Natural killer cell treated with Interleukin-12 subunit alpha and Interleukin-12 subunit beta and Interleukin-15 and Interleukin-18, amount 100 ng/mL, for 72 hours (primary cell): ENCODE measurements around the gene KLF16. TPM values are rescaled to one million over a fixed set of nuclear protein-coding genes. Genes with fewer than 3 reads are reported as not detected.

ENCODE experiments used
- ATAC-seq, 2 donors: fragments of 150-1000 bp; cut with Tn5 transposase in 1 of 2; sonication (Bioruptor Pico), chemical (Tn5 transposase) in 1 of 2; 2 replicates each; pipeline ENCODE4 v1.10.0; 2021
- DNase-seq: peaks from one replicate; pipeline ENCODE4 v3.0.0; 2022; ENCODE audit warnings: low spot score
- H3K27ac Mint-ChIP-seq, 2 donors: 1 replicate in 1 of 2; 2 replicates in 1 of 2; pipeline ENCODE4 v1.8.0; 2022; ENCODE audit warnings: mixed read lengths in 2 of 2, mild to moderate bottlenecking in 1 of 2, moderate library complexity in 1 of 2
- H3K27me3 Mint-ChIP-seq, 2 donors: 1 replicate in 1 of 2; 2 replicates in 1 of 2; pipeline ENCODE4 v1.8.0; 2022; ENCODE audit warnings: mixed read lengths in 2 of 2
- H3K36me3 Mint-ChIP-seq: one replicate; pipeline ENCODE4 v1.8.0; 2022; ENCODE audit warnings: mixed read lengths
- H3K4me1 Mint-ChIP-seq, 2 donors: 1 replicate in 1 of 2; 2 replicates in 1 of 2; pipeline ENCODE4 v1.8.0; 2022; ENCODE audit warnings: low read depth in 2 of 2, mixed read lengths in 2 of 2, mild to moderate bottlenecking in 1 of 2
- H3K4me3 Mint-ChIP-seq: one replicate; pipeline ENCODE4 v1.8.0; 2022; ENCODE audit warnings: mixed read lengths
- H3K9me3 Mint-ChIP-seq: 2 replicates; pipeline ENCODE4 v1.8.0; 2022; ENCODE audit warnings: mixed read lengths
- total RNA-seq, 2 donors: library from RNA; stranded (reverse); gene quantifications; one replicate each; pipeline ENCODE4 v1.2.3, GENCODE V29; 2022

KLF16 gene
- total RNA-seq, 2 donors from 2014 or later: 18.0 to 49.8 TPM

GRCh38 chr19:1809678-1810077 lies 53.7 kb downstream of the KLF16 start:
- ATAC-seq: no peak
- no peaks in the 10 kb centered on the region for H3K36me3 Mint-ChIP-seq
- no peak for DNase-seq
- H3K4me1 Mint-ChIP-seq: peaks cover 10 to 11% of the 10 kb centered on the region in 2 donors
- no peaks in the 10 kb centered on the region for H3K9me3 Mint-ChIP-seq
- H3K4me3 Mint-ChIP-seq: no peak overlapping the region
- no peaks in the 10 kb centered on the region for H3K27me3 Mint-ChIP-seq
- H3K27ac Mint-ChIP-seq: no peak overlapping the region

- Mint-ChIP-seq H3K36me3 (no peaks in the 10 kb centered on the region), H3K4me1 (peaks cover 10 to 11% of the 10 kb centered on the region in 2 donors), H3K27ac (no peak overlapping the region), H3K4me3 (no peak overlapping the region), H3K9me3 (no peaks in the 10 kb centered on the region), H3K27me3 (no peaks in the 10 kb centered on the region)
- DNase-seq (no peak), ATAC-seq (no peak)
These were observed 55.0 kb downstream of the KLF16 start for GRCh38 chr19:1808395-1808731.

DNA sequence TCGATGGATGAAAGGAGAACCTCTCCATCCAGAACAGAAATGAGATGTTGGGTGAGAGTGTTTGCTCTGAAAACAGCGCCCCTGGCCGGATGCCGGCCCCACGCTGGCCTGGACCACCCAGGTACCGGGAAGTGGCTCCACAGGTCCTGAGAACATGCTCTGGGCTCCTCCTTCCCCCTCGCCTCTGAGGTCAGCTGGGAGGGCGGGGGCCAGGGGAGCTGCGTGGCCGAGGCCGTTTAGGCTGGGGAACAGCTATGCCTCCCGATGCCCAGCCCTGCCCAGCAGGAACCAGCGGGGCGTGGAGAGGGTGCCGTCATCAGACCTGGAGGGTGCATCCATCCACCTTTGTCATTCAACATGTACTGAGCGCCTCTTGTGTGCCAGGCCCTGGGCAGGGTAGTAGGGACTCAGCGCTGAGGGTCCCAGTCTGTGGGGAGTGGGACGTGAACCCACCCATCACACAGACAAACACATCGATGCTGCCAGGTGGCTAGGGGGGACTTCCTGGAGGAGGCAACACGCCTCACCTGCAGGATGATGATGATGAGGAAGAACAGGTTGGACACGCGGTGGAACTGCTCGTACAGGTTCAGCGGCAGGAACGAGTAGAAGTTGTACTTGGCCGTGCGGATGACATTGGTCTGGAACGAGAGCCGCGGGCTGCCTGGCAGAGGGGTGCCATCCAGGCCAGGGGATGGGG lies 55.5 kb downstream of the KLF16 start:
- Mint-ChIP-seq H3K36me3 (no peaks in the 10 kb centered on the region), H3K9me3 (no peaks in the 10 kb centered on the region)

DNA sequence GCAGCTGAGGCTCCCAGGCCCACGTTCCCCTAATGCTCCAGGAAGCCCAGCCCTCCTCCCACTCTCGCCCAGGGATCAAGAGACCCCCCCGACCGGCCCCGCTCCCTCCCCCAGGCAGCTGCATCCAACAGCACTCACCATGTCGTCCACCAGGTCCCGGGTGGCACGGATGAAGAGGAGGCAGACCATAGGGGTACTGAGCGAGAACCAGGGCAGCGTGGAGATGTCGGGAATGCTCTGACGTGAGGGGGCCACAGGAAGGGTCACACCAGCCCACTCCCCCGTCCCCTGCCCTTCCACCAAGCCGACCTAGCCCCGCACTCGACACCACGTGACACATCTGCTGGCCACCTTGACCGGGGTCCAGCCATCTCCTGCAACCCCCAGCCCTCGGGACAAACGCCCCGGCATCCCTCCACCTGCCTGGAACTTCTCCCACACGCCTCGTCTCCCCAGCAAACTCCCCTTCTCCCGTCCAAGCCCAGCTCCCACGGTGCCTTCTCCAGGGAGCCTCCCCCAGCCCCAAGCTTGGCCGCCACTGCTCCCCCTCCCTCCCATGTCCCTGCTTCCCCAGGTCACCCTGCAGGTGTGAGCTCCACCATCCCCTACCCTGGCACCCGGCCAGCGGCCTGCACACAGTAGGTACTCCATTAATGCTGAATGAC lies 56.2 kb downstream of the KLF16 start:
- H3K36me3 Mint-ChIP-seq: no peaks in the 10 kb centered on the region
- H3K27me3 Mint-ChIP-seq: no peaks in the 10 kb centered on the region
- DNase-seq: no peak
- no peak overlapping the region for H3K4me3 Mint-ChIP-seq
- peaks cover 0 to 2% of the 10 kb centered on the region in 2 donors for H3K4me1 Mint-ChIP-seq
- no peaks in the 10 kb centered on the region for H3K9me3 Mint-ChIP-seq
- ATAC-seq: no peak
- H3K27ac Mint-ChIP-seq: no peak overlapping the region

More for the DNA sequence above, 55.5 kb downstream of the KLF16 start:
- ATAC-seq (no peak), DNase-seq (no peak)
- Mint-ChIP-seq H3K4me3 (no peak overlapping the region), H3K4me1 (peaks cover 6 to 8% of the 10 kb centered on the region in 2 donors), H3K27ac (no peak overlapping the region), H3K27me3 (no peaks in the 10 kb centered on the region)

DNA sequence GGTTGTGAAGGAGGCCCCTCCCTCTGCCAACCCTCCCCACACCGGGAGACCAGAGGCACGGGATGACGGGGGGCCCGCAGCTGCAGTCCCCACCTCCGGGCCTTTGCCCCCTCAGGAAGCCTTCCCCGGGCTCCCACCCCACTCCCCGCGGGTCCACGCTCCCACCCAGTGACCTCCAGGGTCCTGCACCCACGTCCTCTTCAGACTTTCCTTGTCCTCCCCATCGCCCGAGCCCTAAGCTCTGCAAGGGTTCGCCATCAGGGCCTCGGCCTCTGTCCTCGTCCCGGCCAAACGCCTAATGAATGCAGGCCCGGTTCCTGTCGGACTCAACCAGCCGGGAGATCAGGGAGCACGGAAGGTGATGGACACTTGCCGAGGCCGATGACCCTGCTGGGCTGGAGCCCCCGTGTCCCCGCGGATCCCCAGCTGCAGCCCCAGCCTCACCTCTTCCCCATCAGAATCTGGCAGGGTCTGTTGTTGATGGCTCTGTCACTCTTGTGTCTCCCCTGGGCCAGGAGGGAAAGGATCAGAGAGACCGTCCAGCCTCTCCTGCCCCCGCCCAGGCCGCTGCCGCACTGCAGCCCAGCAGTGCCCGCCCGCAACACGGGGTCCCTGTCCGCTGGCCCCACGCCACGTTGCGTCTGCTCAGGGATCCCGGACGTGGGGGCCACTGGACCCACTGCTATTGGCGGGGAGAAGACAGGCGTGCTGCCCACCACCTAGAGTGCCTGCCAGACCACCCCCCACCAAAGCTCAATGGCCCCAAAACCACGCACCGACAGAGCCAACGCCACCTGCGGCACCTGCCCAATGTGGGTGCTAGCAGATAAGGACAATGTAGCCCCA lies 57.0 kb downstream of the KLF16 start:
- Mint-ChIP-seq H3K27me3 (no peaks in the 10 kb centered on the region), H3K9me3 (no peaks in the 10 kb centered on the region), H3K4me1 (peaks cover 0 to 2% of the 10 kb centered on the region in 2 donors), H3K4me3 (no peak overlapping the region), H3K27ac (no peak overlapping the region), H3K36me3 (no peaks in the 10 kb centered on the region)
- ATAC-seq: no peak
- no peak for DNase-seq

DNA sequence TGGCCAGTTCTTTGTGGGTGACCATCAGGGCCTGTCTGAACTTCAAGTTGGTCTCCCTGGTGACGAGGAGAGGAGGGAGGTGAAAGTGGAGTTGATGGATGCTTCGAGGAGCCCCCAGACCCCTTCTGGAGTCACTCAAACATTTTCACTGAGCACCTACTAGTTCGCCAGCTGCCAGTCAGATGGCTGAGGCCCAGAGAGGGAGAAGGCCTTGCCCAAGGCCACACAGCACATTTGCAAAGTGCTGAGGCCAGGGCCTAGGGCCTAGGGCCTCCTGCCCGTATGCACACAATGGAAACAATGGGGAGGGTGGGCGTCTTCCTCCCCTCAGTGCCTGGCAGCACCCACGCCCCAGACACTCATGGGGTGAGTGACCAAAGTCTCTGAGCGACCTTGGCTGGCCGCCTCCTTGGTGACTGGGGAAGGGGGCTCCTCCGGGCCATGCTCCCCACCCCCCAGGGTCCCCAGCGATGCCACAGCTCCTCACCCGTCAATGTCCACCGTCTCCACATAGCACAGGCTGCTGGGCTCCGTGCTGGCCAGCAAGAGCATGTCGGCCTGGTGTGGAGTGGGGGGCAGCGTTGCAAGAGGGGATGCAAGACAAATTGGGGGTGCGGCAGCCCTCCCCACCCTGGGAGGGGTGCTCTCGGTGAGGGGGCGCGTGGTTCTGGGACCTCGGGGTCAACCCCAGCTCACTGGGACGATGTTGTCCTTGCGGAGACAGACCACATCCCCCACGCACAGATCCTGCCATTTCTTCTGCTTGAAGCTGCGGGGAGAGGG lies 57.8 kb downstream of the KLF16 start:
- no peak for DNase-seq
- Mint-ChIP-seq H3K27ac (no peak overlapping the region), H3K9me3 (no peaks in the 10 kb centered on the region), H3K27me3 (no peaks in the 10 kb centered on the region), H3K36me3 (no peaks in the 10 kb centered on the region), H3K4me1 (no peaks in the 10 kb centered on the region), H3K4me3 (no peak overlapping the region)
- no peak for ATAC-seq

DNA sequence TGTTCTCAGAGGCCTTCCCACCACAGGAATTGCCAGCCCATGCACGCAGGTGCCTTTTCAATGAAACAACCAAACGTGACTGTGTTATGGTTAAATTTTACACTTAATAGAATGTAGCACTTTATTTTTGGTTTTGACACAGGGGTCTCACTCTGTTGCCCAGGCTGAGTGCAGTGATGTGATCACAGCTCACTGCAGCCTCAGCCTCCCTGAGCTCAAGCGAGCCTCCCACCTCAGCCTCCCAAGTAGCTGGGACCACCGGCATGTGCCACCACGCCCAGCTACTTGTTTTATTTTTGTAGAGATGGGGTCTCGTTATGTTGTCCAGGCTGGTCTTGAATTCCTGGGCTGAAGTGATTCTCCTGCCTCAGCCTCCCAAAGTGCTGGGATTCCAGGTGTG lies 58.5 kb downstream of the KLF16 start:
- Mint-ChIP-seq H3K9me3 (no peaks in the 10 kb centered on the region), H3K4me1 (no peaks in the 10 kb centered on the region), H3K27me3 (no peaks in the 10 kb centered on the region), H3K36me3 (no peaks in the 10 kb centered on the region), H3K27ac (no peak overlapping the region), H3K4me3 (no peak overlapping the region)
- ATAC-seq: no peak
- no peak for DNase-seq

Other genes with a start within 250 kb of the KLF16 start
- gene TCF3, start 211.0 kb downstream of the KLF16 start, total RNA-seq: 10 to 100 TPM; 60.4 to 87.9 TPM
- gene ONECUT3, start 110.1 kb downstream of the KLF16 start, total RNA-seq: not detected
- 1 to 10 TPM; 2.3 to 2.8 TPM for gene ATP8B3, start 51.3 kb downstream of the KLF16 start, total RNA-seq
- 100 to 1,000 TPM in 1 of 2 donors, 10 to 100 TPM in 1; 69.1 to 103 TPM for gene REXO1, start 15.1 kb downstream of the KLF16 start, total RNA-seq
- gene ABHD17A, start 21.9 kb upstream of the KLF16 start, total RNA-seq: 100 to 1,000 TPM; 127 to 132 TPM
- 10 to 100 TPM in 1 of 2 donors, 1 to 10 TPM in 1; 7.5 to 13.3 TPM for gene ADAT3, start 41.8 kb upstream of the KLF16 start, total RNA-seq
- 10 to 100 TPM; 34.8 to 66.2 TPM for gene SCAMP4, start 41.8 kb upstream of the KLF16 start, total RNA-seq
- 100 to 1,000 TPM in 1 of 2 donors, 10 to 100 TPM in 1; 57.5 to 103 TPM for gene CSNK1G2, start 77.6 kb upstream of the KLF16 start, total RNA-seq
- 10 to 100 TPM; 19.9 to 23.0 TPM for gene BTBD2, start 152.1 kb upstream of the KLF16 start, total RNA-seq
- gene MKNK2, start 187.7 kb upstream of the KLF16 start, total RNA-seq: 100 to 1,000 TPM; 303 to 308 TPM
- gene MOB3A, start 232.7 kb upstream of the KLF16 start, total RNA-seq: 100 to 1,000 TPM; 180 to 212 TPM
- 1 to 10 TPM; 5.7 to 5.9 TPM for gene IZUMO4, start 233.3 kb upstream of the KLF16 start, total RNA-seq